GM23338 (cell line): ENCODE data around the gene KAT6B.

Experiments
- CREB1 ChIP-seq: fragments of 250-450 bp; sonication (Bioruptor Pico); IDR thresholded peaks from 2 replicates; pipeline ENCODE4 v1.5.0; 2020; ENCODE audit warnings: low read depth, mild to moderate bottlenecking, moderate library complexity
- CTCF ChIP-seq, 2 experiments: fragments of 200-600 bp in 1 of 2; sonication (generic) in 1 of 2; conservative IDR thresholded peaks; 2 replicates each; pipeline versions ENCODE4 v1.5.1 to v1.6.1; 2016 to 2017; ENCODE audit warnings: antibody characterized with exemption in 2 of 2, low read depth in 2 of 2, mild to moderate bottlenecking in 2 of 2, moderate library complexity in 1 of 2
- ETS1 ChIP-seq: IDR thresholded peaks from 2 replicates; pipeline ENCODE4 v1.6.1; 2016; ENCODE audit warnings: antibody characterized with exemption
- EZH2 ChIP-seq: fragments of 200-600 bp; sonication (generic); IDR thresholded peaks from one replicate; pipeline ENCODE4 v1.8.0; 2017; ENCODE audit warnings: antibody characterized with exemption, mild to moderate bottlenecking, low read depth; ENCODE audit not compliant: unreplicated experiment
- EZH2phosphoT487 ChIP-seq: fragments of 200-600 bp; sonication (generic); IDR thresholded peaks from one replicate; pipeline ENCODE4 v1.8.1; 2018; ENCODE audit warnings: antibody characterized with exemption; ENCODE audit not compliant: unreplicated experiment
- JUNB ChIP-seq: IDR thresholded peaks from one replicate; pipeline ENCODE4 v1.6.1; 2016; ENCODE audit warnings: antibody characterized with exemption; ENCODE audit not compliant: unreplicated experiment
- NANOG ChIP-seq: IDR thresholded peaks from 2 replicates; pipeline ENCODE4 v1.6.1; 2016; ENCODE audit warnings: antibody characterized with exemption, borderline replicate concordance
- POLR2AphosphoS5 ChIP-seq: IDR thresholded peaks from 2 replicates; pipeline ENCODE4 v1.6.1; 2016; ENCODE audit warnings: antibody characterized with exemption, low read depth
- REST ChIP-seq: IDR thresholded peaks from one replicate; pipeline ENCODE4 v1.6.1; 2018; ENCODE audit warnings: antibody characterized with exemption; ENCODE audit not compliant: unreplicated experiment
- ZNF114 ChIP-seq: fragments of 250-450 bp; sonication (Bioruptor Pico); IDR thresholded peaks from 2 replicates; pipeline ENCODE4 v1.5.0; 2020; ENCODE audit warnings: mild to moderate bottlenecking, moderate library complexity
- ZNF331 ChIP-seq: fragments of 250-450 bp; sonication (Bioruptor Pico); IDR thresholded peaks from 2 replicates; pipeline ENCODE4 v1.5.0; 2020; ENCODE audit warnings: low read depth, mild to moderate bottlenecking, moderate library complexity
- ZNF462 ChIP-seq: fragments of 250-450 bp; sonication (Bioruptor Pico); IDR thresholded peaks from 2 replicates; pipeline ENCODE4 v1.5.0; 2020; ENCODE audit warnings: mild to moderate bottlenecking, moderate library complexity

- TF ChIP-seq CTCF (conservative IDR thresholded peaks at IDR 0.05; ENCODE audit: low read depth in 2 of 2) (no peak), EZH2 (no peak), POLR2AphosphoS5 (no peak), EZH2phosphoT487 (no peak), REST (no peak), JUNB (no peak), CREB1 (CRISPR knock-in tag) (no peak), ZNF331 (no peak), ZNF462 (CRISPR knock-in tag) (no peak), ZNF114 (CRISPR knock-in tag) (no peak), ETS1 (no peak), NANOG (no peak)
These were observed 110.3 kb downstream of the KAT6B start for GRCh38 chr10:74936577-74937265.
